HEK293 (cell line): ENCODE data around the gene DPP6.

Experiments
- ZBTB1 ChIP-seq: fragments of 450-650 bp; formaldehyde crosslinking; IDR thresholded peaks from 2 replicates; pipeline ENCODE4 v1.5.1; 2016; ENCODE audit warnings: missing biosample characterization, missing genetic modification characterization
- ZNF223 ChIP-seq: fragments of 450-650 bp; formaldehyde crosslinking; IDR thresholded peaks from 2 replicates; pipeline ENCODE4 v1.5.1; 2016; ENCODE audit warnings: missing biosample characterization, missing genetic modification characterization
- ZNF561 ChIP-seq: fragments of 450-650 bp; IDR thresholded peaks from 2 replicates; pipeline ENCODE4 v1.5.1; 2018; ENCODE audit warnings: missing biosample characterization, missing genetic modification characterization, borderline replicate concordance
- ZNF777 ChIP-seq: fragments of 450-650 bp; formaldehyde crosslinking; IDR thresholded peaks from 2 replicates; pipeline ENCODE4 v1.5.1; 2017; ENCODE audit warnings: missing biosample characterization, missing genetic modification characterization, borderline replicate concordance
- ZNF792 ChIP-seq: fragments of 450-650 bp; formaldehyde crosslinking; IDR thresholded peaks from 2 replicates; pipeline ENCODE4 v1.5.1; 2016; ENCODE audit warnings: missing biosample characterization, missing genetic modification characterization
- TF ChIP-seq, protein P1 (sequence below): fragments of 450-650 bp; formaldehyde crosslinking; IDR thresholded peaks from 2 replicates; pipeline ENCODE4 v1.5.1; 2016; ENCODE audit warnings: missing biosample characterization, missing genetic modification characterization
- TF ChIP-seq, protein P2 (sequence below): fragments of 450-650 bp; formaldehyde crosslinking; IDR thresholded peaks from 2 replicates; pipeline ENCODE4 v1.5.1; 2016; ENCODE audit warnings: missing biosample characterization, missing genetic modification characterization
- TF ChIP-seq, protein P3 (sequence below): fragments of 450-650 bp; IDR thresholded peaks from 2 replicates; pipeline ENCODE4 v1.5.1; 2018; ENCODE audit warnings: missing biosample characterization, mild to moderate bottlenecking, missing genetic modification characterization

DNA sequence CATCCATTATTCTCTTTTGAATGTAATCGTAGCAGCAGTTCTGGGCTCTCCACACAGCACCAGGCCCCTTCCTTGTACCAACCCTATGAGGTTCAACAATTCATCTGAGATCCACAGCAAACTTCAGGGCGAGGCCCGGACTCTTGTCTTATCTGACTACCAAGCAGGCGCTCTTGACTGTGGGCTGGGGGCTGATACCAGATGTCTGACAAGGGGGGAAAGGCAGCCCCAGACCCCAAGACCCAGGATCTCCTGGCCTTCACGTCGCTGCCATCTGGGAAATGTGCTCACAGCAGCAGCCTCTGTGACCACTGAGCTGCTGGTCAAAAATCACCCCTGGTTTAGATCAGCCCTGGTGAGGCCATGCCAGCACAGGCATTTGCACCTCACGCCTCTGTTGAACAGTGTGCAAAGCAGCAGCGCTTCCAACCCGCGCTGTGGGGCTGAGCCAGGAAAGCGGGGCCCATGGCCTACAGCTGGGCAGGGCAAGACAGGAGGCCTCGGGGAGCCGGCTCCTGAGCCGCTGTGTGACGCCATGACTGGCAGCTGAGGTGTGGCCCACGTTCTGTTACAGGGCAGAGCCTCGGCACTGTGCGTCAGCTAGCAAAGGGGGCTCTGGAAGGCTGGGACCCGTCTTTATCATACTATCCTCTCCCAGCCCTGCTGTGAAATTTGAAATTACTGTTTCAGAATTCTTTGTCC lies 806.8 kb downstream of the DPP6 start:
- TF ChIP-seq, protein P1, sequence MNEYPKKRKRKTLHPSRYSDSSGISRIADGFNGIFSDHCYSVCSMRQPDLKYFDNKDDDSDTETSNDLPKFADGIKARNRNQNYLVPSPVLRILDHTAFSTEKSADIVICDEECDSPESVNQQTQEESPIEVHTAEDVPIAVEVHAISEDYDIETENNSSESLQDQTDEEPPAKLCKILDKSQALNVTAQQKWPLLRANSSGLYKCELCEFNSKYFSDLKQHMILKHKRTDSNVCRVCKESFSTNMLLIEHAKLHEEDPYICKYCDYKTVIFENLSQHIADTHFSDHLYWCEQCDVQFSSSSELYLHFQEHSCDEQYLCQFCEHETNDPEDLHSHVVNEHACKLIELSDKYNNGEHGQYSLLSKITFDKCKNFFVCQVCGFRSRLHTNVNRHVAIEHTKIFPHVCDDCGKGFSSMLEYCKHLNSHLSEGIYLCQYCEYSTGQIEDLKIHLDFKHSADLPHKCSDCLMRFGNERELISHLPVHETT (tag by site-specific recombination) = no peak
- TF ChIP-seq, protein P2, sequence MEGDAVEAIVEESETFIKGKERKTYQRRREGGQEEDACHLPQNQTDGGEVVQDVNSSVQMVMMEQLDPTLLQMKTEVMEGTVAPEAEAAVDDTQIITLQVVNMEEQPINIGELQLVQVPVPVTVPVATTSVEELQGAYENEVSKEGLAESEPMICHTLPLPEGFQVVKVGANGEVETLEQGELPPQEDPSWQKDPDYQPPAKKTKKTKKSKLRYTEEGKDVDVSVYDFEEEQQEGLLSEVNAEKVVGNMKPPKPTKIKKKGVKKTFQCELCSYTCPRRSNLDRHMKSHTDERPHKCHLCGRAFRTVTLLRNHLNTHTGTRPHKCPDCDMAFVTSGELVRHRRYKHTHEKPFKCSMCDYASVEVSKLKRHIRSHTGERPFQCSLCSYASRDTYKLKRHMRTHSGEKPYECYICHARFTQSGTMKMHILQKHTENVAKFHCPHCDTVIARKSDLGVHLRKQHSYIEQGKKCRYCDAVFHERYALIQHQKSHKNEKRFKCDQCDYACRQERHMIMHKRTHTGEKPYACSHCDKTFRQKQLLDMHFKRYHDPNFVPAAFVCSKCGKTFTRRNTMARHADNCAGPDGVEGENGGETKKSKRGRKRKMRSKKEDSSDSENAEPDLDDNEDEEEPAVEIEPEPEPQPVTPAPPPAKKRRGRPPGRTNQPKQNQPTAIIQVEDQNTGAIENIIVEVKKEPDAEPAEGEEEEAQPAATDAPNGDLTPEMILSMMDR (tag by site-specific recombination) = no peak
- no peak for TF ChIP-seq ZNF777 (tag by site-specific recombination)
- no peak for TF ChIP-seq ZNF223 (tag by site-specific recombination)
- TF ChIP-seq, protein P3, sequence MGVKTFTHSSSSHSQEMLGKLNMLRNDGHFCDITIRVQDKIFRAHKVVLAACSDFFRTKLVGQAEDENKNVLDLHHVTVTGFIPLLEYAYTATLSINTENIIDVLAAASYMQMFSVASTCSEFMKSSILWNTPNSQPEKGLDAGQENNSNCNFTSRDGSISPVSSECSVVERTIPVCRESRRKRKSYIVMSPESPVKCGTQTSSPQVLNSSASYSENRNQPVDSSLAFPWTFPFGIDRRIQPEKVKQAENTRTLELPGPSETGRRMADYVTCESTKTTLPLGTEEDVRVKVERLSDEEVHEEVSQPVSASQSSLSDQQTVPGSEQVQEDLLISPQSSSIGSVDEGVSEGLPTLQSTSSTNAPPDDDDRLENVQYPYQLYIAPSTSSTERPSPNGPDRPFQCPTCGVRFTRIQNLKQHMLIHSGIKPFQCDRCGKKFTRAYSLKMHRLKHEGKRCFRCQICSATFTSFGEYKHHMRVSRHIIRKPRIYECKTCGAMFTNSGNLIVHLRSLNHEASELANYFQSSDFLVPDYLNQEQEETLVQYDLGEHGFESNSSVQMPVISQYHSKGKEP (tag by site-specific recombination) = no peak
- TF ChIP-seq ZNF792 (tag by site-specific recombination) = no peak
- no peak for TF ChIP-seq ZNF561 (tag by site-specific recombination)
- no peak for TF ChIP-seq ZBTB1 (tag by site-specific recombination)
